Hepatocyte (in vitro differentiated cells): ENCODE measurements around the gene HYAL1.

ENCODE experiments used
- EZH2 ChIP-seq: fragments of 200-600 bp; sonication (generic); IDR thresholded peaks from 2 replicates; pipeline ENCODE4 v1.6.1; 2016; ENCODE audit warnings: antibody characterized with exemption, mild to moderate bottlenecking, borderline replicate concordance
- TF ChIP-seq, protein P1 (sequence below): fragments of 200-600 bp; sonication (generic); IDR thresholded peaks from 2 replicates; pipeline ENCODE4 v1.5.1; 2016; ENCODE audit warnings: antibody characterized with exemption, mild to moderate bottlenecking; ENCODE audit not compliant: poor library complexity

- TF ChIP-seq, protein P1, sequence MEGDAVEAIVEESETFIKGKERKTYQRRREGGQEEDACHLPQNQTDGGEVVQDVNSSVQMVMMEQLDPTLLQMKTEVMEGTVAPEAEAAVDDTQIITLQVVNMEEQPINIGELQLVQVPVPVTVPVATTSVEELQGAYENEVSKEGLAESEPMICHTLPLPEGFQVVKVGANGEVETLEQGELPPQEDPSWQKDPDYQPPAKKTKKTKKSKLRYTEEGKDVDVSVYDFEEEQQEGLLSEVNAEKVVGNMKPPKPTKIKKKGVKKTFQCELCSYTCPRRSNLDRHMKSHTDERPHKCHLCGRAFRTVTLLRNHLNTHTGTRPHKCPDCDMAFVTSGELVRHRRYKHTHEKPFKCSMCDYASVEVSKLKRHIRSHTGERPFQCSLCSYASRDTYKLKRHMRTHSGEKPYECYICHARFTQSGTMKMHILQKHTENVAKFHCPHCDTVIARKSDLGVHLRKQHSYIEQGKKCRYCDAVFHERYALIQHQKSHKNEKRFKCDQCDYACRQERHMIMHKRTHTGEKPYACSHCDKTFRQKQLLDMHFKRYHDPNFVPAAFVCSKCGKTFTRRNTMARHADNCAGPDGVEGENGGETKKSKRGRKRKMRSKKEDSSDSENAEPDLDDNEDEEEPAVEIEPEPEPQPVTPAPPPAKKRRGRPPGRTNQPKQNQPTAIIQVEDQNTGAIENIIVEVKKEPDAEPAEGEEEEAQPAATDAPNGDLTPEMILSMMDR, result no peak
- no peak for TF ChIP-seq EZH2
Observed at GRCh38 chr3:50268703-50269451, 34.5 kb downstream of the HYAL1 start, which contains the start of gene SEMA3B.
